CD4-positive, alpha-beta memory T cell (primary cell): ENCODE results near the gene ASAP3. TPM values are rescaled to one million over a fixed set of nuclear protein-coding genes. Genes with fewer than 3 reads are reported as not detected.
"Not testable (repeated sequence)": the region's sequence is repeated elsewhere in the genome, so short reads cannot be mapped to it uniquely, and the experiment has no call there.

Experiments
- CTCF ChIA-PET: fragments of 350-600 bp; sonication (Branson Sonifier 250); formaldehyde crosslinking; loops from one replicate; lab custom pipeline; 2021; ENCODE audit warnings: inconsistent platforms; ENCODE audit not compliant: partially characterized antibody; lab: Charles Lee
- POLR2A ChIA-PET: fragments of 350-600 bp; sonication (Branson Sonifier 250); formaldehyde crosslinking; loops from one replicate; lab custom pipeline; 2021; ENCODE audit not compliant: partially characterized antibody; lab: Charles Lee
- DNase-seq, 5 donors: peaks; one replicate each; pipeline versions ENCODE4 v3.0.0 to v3.0.0-alpha.2; 2020 to 2022; ENCODE audit warnings: mixed read lengths in 1 of 5
- H3K27ac ChIP-seq: one replicate; pipeline ENCODE4 v1.7.0; 2013; ENCODE audit warnings: low read depth, low read length
- H3K27me3 ChIP-seq: 2 replicates; pipeline ENCODE4 v1.7.0; 2013; ENCODE audit warnings: mild to moderate bottlenecking, low read length, moderate library complexity; ENCODE audit not compliant: insufficient read depth
- H3K36me3 ChIP-seq: 2 replicates; pipeline ENCODE4 v1.7.0; 2013; ENCODE audit warnings: mild to moderate bottlenecking, low read length, moderate library complexity; ENCODE audit not compliant: insufficient read depth
- H3K4me1 ChIP-seq: 2 replicates; pipeline ENCODE4 v1.7.0; 2013; ENCODE audit warnings: mild to moderate bottlenecking, low read length, moderate library complexity; ENCODE audit not compliant: insufficient read depth
- H3K4me3 ChIP-seq, 2 donors: one replicate each; pipeline ENCODE4 v1.7.0; 2013; ENCODE audit warnings: low read length in 2 of 2, mild to moderate bottlenecking in 1 of 2
- H3K9me3 ChIP-seq, 2 donors: one replicate each; pipeline ENCODE4 v1.7.0; 2013; ENCODE audit warnings: low read length in 2 of 2, control low read depth in 1 of 2; ENCODE audit not compliant: control insufficient read depth in 1 of 2
- H3K27ac Mint-ChIP-seq, 7 donors: one replicate each; pipeline ENCODE4 v1.8.0; 2020 to 2021; ENCODE audit warnings: mixed read lengths in 7 of 7, mild to moderate bottlenecking in 6 of 7, inconsistent platforms in 3 of 7, moderate library complexity in 3 of 7
- H3K27me3 Mint-ChIP-seq, 2 donors: one replicate each; pipeline ENCODE4 v1.8.0; 2020 to 2021; ENCODE audit warnings: mixed read lengths in 2 of 2
- H3K36me3 Mint-ChIP-seq, 2 donors: one replicate each; pipeline ENCODE4 v1.8.0; 2020 to 2021; ENCODE audit warnings: mixed read lengths in 2 of 2, inconsistent platforms in 1 of 2, mild to moderate bottlenecking in 1 of 2
- H3K4me1 Mint-ChIP-seq, 4 donors: one replicate each; pipeline ENCODE4 v1.8.0; 2020 to 2021; ENCODE audit warnings: mixed read lengths in 4 of 4, mild to moderate bottlenecking in 1 of 4
- H3K4me3 Mint-ChIP-seq, 8 donors: one replicate each; pipeline ENCODE4 v1.8.0; 2020 to 2021; ENCODE audit warnings: mixed read lengths in 8 of 8, mild to moderate bottlenecking in 7 of 8, moderate library complexity in 6 of 8, inconsistent platforms in 3 of 8
- H3K9me3 Mint-ChIP-seq, 8 donors: one replicate each; pipeline ENCODE4 v1.8.0; 2020 to 2021; ENCODE audit warnings: mixed read lengths in 8 of 8, mild to moderate bottlenecking in 5 of 8, inconsistent platforms in 3 of 8, moderate library complexity in 1 of 8
- intact Hi-C: fragments of 100-400 bp; cut with micrococcal nuclease; formaldehyde crosslinking; loops from one replicate; pipeline ENCODE4 v1.15.1; 2023
- polyA plus RNA-seq, 2 donors: library from polyadenylated mRNA; unstranded; fragments of 300-500 nt; fragmentation: Illumina TruSeq; gene quantifications; one replicate each; pipeline ENCODE4 v1.2.3, GENCODE V29; 2021
- total RNA-seq, 2 experiments: library from RNA; stranded (reverse); gene quantifications; one replicate each; pipeline ENCODE4 v1.2.3, GENCODE V29; 2021

The ASAP3 gene
- total and polyA plus RNA-seq, 4 experiments from 2014 or later: 0.73 to 1.4 (median 1.3) TPM

DNA sequence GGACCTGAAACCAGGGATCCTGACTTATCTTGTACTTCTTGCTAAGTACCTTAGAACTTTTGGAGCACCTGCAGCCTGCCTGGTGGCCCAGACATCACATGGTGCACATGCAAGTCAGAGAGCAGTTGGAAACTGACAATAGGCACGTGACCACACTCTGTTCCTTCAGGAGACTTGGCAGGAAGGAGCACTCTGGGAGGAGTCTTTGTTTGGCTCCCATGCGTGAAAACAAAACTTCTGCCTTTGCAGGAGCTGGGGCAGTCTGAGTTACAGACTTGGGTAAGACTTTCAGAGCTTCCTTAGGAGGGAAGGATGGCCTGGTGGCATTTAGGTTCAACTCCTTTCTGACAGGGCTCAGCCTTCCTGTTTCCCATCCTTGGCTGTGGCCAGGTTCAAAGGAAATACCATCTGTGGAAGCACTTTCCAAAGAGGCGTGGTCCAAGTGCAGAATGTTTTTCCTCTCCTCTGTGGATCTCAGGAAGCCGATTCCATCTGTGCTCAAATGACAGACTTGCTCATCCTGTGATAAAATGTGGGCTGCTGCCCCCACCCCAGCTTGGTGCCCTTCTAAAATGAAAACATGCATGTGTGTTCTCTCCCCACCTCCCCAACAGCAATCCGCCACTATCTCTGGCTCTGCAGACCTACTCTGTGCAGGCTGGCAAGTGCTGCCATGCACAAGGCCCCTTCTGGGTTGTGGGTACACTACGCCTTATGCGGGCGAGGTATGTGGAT is 100.2 kb downstream of the ASAP3 start:
- CTCF ChIA-PET: no interaction called here
- no peak overlapping the region for H3K27ac ChIP-seq
- peak overlapping the region in 1 of 7 donors; percentile 42 for H3K27ac Mint-ChIP-seq
- no peaks in the 10 kb centered on the region for H3K4me1 Mint-ChIP-seq
- no peak overlapping the region for H3K4me3 ChIP-seq
- no peaks in the 10 kb centered on the region for H3K27me3 Mint-ChIP-seq
- no peaks in the 10 kb centered on the region for H3K9me3 ChIP-seq
- POLR2A ChIA-PET: no interaction called here
- no peaks in the 10 kb centered on the region for H3K4me1 ChIP-seq
- H3K4me3 Mint-ChIP-seq: no peak overlapping the region
- intact Hi-C loops: no loop called here
- H3K36me3 ChIP-seq: peaks cover 4% of the 10 kb centered on the region
- peaks cover 0 to 11% of the 10 kb centered on the region in 2 donors for H3K36me3 Mint-ChIP-seq
- no peaks in the 10 kb centered on the region for H3K27me3 ChIP-seq
- no peak for DNase-seq
- no peaks in the 10 kb centered on the region for H3K9me3 Mint-ChIP-seq

DNA sequence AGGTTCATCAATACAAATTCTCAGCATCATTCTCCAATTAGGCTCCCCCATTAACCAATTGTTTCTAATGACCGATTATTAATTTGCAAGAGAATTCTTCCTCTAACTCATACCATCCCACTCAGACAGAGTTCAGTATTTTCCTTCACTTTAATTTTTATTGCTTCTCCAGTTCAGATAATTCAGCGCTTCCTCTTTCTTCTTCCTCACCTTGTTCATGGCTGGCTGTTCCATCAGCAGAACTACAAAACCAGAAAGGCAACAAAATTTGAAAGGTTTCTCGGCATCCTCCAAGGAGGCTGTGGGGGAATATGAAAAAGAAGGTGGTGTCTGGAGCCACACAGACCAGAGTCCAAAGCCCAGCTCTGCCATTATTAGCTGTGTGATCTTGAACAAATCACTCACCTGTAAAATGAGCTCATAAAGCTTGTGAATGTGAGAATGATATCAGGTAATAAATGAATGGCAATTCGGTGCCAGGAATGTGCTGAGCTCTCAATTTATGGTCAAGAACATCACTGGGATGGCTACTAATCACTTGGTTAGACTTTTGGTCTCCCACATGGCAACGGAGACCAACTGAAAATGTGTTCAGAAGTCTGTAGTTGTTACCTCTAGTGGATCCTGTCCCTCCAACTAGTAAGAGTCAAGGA is 102.6 kb downstream of the ASAP3 start:
- Histone ChIP-seq H3K36me3 (peaks cover 4% of the 10 kb centered on the region), H3K4me1 (no peaks in the 10 kb centered on the region), H3K4me3 (no peak overlapping the region), H3K27ac (no peak overlapping the region), H3K9me3 (no peaks in the 10 kb centered on the region), H3K27me3 (no peaks in the 10 kb centered on the region)
- POLR2A ChIA-PET: interaction anchor here (2.2 kb wide), 1 partner anchor 13 kb away, joined by 4 read pairs; no protein-coding TSS in a partner anchor
- CTCF ChIA-PET: interaction anchor here (0.6 kb wide), 1 partner anchor 1277 kb away, joined by 3 read pairs; no protein-coding TSS in a partner anchor
- intact Hi-C loops: no loop called here
- no peak for DNase-seq
- Mint-ChIP-seq H3K4me1 (no peaks in the 10 kb centered on the region), H3K27ac (peak overlapping the region in 2 of 7 donors; percentile 6 to 19), H3K27me3 (no peaks in the 10 kb centered on the region), H3K36me3 (peaks cover 0 to 9% of the 10 kb centered on the region in 2 donors), H3K4me3 (no peak overlapping the region), H3K9me3 (no peaks in the 10 kb centered on the region)

DNA sequence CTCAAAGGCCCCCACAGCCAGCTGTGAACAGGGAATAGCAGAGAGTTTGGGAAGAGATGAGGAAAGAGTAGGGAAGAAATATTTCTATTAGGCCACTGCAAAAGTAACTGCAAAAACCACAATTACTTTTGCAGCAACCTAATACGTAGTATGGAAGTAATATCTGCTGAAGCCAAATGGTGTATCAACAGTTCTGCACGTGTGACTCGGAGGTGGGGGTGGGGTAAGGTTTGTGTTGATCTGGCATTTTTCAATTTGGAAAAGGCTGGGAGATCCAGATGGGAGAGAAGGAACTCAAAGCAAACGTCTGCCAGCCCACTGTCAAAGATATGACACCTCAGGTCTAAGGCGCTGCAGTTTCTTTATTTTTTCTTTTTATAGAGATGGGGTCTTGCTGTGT is 103.3 kb downstream of the ASAP3 start:
- CTCF ChIA-PET: interaction anchor here (0.6 kb wide), 1 partner anchor 1278 kb away, joined by 3 read pairs; no protein-coding TSS in a partner anchor
- Mint-ChIP-seq H3K27ac (peak overlapping the region in 3 of 7 donors; percentile 18 to 67 (median 42)), H3K27me3 (no peaks in the 10 kb centered on the region), H3K4me1 (no peaks in the 10 kb centered on the region), H3K4me3 (no peak overlapping the region), H3K9me3 (no peaks in the 10 kb centered on the region), H3K36me3 (peaks cover 0 to 7% of the 10 kb centered on the region in 2 donors)
- no peaks in the 10 kb centered on the region for H3K9me3 ChIP-seq
- POLR2A ChIA-PET: interaction anchor here (2.2 kb wide), 1 partner anchor 12 kb away, joined by 4 read pairs; no protein-coding TSS in a partner anchor
- intact Hi-C loops: no loop called here
- H3K27me3 ChIP-seq: no peaks in the 10 kb centered on the region
- no peak overlapping the region for H3K27ac ChIP-seq
- peaks cover 4% of the 10 kb centered on the region for H3K36me3 ChIP-seq
- no peaks in the 10 kb centered on the region for H3K4me1 ChIP-seq
- H3K4me3 ChIP-seq: no peak overlapping the region
- DNase-seq: no peak

DNA sequence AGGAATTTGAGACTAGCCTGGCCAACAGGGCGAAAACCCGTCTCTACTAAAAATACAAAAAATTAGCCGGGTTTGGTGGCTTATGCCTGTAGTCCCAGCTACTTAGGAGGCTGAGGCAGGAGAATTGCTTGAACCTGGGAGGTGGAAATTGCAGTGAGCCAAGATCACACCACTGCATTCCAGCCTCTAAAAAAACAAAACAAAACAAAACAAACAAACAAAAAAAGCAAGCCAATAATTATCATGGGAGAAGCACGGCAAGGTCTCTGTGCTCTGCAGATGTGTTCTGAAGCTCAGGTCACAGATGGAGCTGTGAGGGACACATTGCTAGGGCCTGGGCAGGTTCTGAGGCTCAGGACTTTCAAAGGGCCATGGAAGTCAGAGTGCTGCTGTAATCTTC is 103.7 kb downstream of the ASAP3 start:
- H3K9me3 Mint-ChIP-seq, H3K36me3 Mint-ChIP-seq, H3K4me1 Mint-ChIP-seq, H3K27me3 Mint-ChIP-seq, H3K27me3 ChIP-seq, DNase-seq, H3K27ac ChIP-seq, H3K36me3 ChIP-seq, H3K9me3 ChIP-seq, H3K4me3 ChIP-seq, CTCF ChIA-PET, H3K4me1 ChIP-seq, H3K4me3 Mint-ChIP-seq, intact Hi-C loops: not testable (repeated sequence)
- POLR2A ChIA-PET: interaction anchor here (2.2 kb wide), 1 partner anchor 12 kb away, joined by 4 read pairs; no protein-coding TSS in a partner anchor
- H3K27ac Mint-ChIP-seq: peak overlapping the region in 1 of 7 donors; percentile 42

Other genes with a start within 250 kb of the ASAP3 start
- gene HNRNPR, start 139.9 kb downstream of the ASAP3 start, total RNA-seq: 100 to 1,000 TPM; 115 to 124 TPM
- 100 to 1,000 TPM; 181 to 194 TPM for gene HNRNPR, start 139.9 kb downstream of the ASAP3 start, polyA plus RNA-seq
- 10 to 100 TPM; 11.0 to 11.9 TPM for gene ZNF436, start 114.3 kb downstream of the ASAP3 start, total RNA-seq
- 1 to 10 TPM; 1.7 to 3.5 TPM for gene ZNF436, start 114.3 kb downstream of the ASAP3 start, polyA plus RNA-seq
- gene TCEA3, start 59.4 kb downstream of the ASAP3 start, total RNA-seq: 10 to 100 TPM; 28.7 to 30.8 TPM
- gene TCEA3, start 59.4 kb downstream of the ASAP3 start, polyA plus RNA-seq: 10 to 100 TPM; 22.7 to 28.0 TPM
- gene E2F2, start 47.1 kb upstream of the ASAP3 start, total RNA-seq: 1 to 10 TPM; 1.1 to 1.2 TPM
- gene E2F2, start 47.1 kb upstream of the ASAP3 start, polyA plus RNA-seq: 1 to 10 TPM in 1 of 2 donors, under 1 TPM in 1; 0.69 to 1.1 TPM
- 10 to 100 TPM; 89.6 to 98.0 TPM for gene ID3, start 75.3 kb upstream of the ASAP3 start, total RNA-seq
- gene ID3, start 75.3 kb upstream of the ASAP3 start, polyA plus RNA-seq: 10 to 100 TPM in 1 of 2 donors, 1 to 10 TPM in 1; 8.9 to 20.1 TPM
- 1,000 to 10,000 TPM; 1,919 to 2,088 TPM for gene RPL11, start 207.6 kb upstream of the ASAP3 start, total RNA-seq
- gene RPL11, start 207.6 kb upstream of the ASAP3 start, polyA plus RNA-seq: 1,000 to 10,000 TPM; 1,255 to 1,467 TPM